ENCODE results near the gene NAV1.

The NAV1 gene

DNA sequence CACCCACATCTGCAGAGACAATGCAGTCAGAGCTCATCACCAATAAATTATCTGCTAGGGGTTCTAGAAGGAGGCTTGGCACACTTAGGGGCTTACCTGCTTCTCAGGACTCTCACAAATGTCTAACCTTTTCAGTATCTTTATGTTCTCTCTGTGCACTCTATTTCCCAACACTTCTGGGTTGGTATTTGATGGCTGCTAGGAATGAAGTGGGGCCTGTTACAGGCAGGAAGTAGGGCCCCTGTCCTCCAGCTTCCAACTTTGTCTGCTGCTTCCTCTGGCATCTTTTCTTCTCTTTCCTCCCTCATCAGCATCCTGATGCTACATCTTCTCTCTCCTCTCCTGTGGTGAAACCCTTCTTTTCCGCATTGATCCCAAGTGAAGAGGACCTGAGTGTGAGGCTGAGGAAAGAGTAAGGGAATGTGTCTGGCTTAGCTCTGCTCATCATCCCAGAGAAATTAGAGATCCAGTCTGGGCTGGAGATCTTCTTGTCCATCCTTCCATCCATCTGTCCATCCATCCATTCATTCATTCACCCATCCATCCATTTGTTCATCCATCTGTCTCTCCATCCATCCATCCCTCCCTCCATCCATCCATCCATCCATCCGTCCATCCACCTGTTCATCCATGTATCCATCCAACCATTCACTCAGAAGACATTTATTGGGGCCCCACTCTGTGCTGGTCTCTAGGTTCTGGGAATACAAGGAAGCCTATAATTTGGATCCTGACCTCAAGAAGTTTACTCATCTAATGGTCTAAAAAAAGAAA, 29.1 kb upstream of the NAV1 start:
- DNase-seq (ENCODE audit: low read depth): no peak
- TF ChIP-seq, protein P1, sequence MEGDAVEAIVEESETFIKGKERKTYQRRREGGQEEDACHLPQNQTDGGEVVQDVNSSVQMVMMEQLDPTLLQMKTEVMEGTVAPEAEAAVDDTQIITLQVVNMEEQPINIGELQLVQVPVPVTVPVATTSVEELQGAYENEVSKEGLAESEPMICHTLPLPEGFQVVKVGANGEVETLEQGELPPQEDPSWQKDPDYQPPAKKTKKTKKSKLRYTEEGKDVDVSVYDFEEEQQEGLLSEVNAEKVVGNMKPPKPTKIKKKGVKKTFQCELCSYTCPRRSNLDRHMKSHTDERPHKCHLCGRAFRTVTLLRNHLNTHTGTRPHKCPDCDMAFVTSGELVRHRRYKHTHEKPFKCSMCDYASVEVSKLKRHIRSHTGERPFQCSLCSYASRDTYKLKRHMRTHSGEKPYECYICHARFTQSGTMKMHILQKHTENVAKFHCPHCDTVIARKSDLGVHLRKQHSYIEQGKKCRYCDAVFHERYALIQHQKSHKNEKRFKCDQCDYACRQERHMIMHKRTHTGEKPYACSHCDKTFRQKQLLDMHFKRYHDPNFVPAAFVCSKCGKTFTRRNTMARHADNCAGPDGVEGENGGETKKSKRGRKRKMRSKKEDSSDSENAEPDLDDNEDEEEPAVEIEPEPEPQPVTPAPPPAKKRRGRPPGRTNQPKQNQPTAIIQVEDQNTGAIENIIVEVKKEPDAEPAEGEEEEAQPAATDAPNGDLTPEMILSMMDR (conservative IDR thresholded peaks at IDR 0.05; ENCODE audit: low read length): no peak
- no peak overlapping the region for H3K4me3 ChIP-seq (ENCODE audit: low read length)

DNA sequence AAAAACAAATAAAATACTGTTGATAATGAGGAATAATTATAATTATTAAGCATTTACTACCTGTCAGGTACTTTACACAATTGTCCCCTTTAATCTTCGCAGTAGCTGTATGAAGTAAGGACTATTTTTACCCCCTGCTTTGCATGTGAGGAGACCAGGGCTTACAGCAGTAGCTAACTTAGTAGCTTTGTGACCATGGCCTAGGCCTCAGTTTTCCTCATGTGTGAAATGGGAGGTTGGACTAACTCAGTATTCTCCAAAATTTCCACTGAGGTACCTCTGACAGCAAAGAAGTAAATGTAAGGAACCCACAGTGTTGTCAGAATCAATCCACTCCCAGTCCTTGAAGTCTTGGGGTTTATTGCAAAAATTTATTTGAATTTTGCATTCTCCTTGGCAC, 28.2 kb upstream of the NAV1 start:
- H3K4me3 ChIP-seq (ENCODE audit: low read length): no peak overlapping the region
- TF ChIP-seq, protein P1 (conservative IDR thresholded peaks at IDR 0.05; ENCODE audit: low read length): no peak
- DNase-seq (ENCODE audit: low read depth): no peak

DNA sequence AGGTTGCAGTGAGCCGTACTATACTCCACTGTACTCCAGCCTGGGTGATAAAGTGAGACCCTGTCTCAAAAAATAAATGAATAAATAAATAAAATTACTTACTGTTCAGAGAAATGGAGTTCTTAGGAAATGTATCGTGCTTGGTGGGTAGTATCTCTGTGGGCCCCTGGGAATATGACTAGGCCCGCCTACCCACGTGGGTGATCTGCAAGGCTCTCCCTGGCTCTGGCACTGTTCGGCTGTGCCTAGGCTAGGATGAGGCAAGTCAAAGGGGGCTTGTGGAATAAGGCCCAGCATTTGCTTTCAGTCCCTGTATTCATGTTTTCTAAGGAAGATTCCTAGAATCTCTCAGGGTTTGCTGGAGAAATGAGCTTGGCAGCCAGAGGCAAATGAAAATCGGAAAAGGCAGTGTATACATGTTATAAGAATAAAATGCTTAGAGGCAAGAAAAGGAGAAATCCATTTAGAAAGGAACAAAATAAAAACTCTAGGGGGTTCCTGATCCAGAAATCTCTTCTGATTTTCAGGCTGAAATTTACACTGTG, 27.5 kb upstream of the NAV1 start:
- H3K4me3 ChIP-seq (ENCODE audit: low read length): no peak overlapping the region
- DNase-seq (ENCODE audit: low read depth): no peak
- TF ChIP-seq, protein P1 (conservative IDR thresholded peaks at IDR 0.05; ENCODE audit: low read length): no peak

DNA sequence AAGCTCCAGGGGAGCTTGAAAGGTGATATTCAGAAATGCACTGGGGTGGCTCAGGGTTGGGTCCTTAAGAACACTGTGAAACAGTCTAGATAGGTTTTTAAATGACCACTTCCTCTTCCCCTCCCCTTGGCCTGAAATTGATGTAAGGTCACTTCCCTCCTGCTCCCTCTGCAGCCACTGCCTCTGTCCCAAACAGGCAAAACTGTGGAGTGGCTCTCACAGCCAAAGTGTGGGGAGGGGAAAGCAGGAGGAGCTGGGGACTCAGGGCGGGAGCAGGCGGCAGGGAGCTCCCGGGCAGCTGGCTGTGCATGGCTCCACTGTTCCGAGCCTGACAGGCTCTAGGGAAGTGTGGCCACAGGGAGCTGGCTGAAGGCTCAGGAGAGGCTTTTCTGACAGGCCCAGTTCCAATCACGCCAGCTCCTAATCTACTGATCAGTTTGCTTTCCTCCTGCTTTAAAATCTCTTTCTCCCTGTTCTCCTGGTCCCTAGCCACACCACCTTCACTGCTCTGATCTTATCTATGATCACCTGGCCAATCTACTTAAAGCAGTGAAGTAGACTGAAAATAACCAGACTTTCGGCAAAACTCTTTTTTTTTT, 26.9 kb upstream of the NAV1 start:
- no peak for DNase-seq (ENCODE audit: low read depth)
- no peak overlapping the region for H3K4me3 ChIP-seq (ENCODE audit: low read length)
- TF ChIP-seq, protein P1 (conservative IDR thresholded peaks at IDR 0.05; ENCODE audit: low read length): no peak

DNA sequence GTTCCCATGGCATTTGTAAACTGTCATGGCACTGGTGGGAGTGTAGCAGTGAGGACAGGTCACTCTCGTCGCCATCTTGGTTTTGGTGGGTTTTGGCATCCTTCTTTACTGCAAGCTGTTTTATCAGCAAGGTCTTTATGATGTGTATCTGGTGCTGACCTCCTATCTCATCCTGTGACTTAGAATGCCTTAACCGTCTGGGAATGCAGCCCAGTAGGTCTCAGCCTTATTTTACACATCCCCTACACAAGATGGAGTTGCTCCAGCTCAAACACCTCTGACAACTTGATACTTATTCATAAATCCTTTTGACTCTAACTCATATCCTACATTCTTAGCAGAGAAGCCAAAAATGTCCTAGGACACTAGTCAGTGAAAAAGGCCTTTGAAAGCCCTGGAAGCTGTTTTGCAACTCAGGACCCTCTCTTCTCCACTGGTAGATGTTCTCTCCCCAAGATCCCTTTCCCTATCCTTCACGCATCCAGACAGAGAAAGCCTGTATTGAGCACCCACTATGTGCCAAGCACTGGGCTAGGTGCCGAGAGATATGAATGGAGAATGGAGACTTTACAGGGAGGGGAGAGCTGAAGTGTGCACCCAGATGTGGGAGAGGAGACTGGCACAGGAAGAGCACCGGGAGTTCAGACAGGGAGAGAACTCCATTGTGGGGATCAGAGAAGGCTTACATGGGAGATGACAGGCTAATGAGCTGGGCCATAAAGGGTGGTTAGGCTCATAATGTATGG, 25.3 kb upstream of the NAV1 start:
- no peak for DNase-seq (ENCODE audit: low read depth)
- H3K4me3 ChIP-seq (ENCODE audit: low read length): no peak overlapping the region
- TF ChIP-seq, protein P1 (conservative IDR thresholded peaks at IDR 0.05; ENCODE audit: low read length): no peak

DNA sequence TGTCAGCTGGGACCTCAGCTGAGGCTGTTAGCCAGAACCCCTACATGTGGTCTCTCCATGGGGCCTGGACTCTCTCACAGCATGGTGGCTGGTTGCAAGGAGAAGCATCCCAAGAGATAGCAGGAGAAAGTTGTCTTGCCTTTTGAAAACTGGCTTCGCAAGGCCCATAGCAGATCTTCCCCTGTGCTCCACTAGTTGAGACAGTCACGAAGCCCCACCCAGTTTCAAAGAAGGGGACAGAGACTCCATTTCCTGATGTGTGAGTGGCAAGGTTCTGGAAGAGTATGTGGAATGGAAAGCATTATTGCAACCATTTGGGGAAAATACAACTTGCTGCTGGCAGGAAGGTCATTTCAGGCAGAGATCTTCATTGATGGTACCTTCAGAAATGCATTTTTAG, 24.5 kb upstream of the NAV1 start:
- TF ChIP-seq, protein P1 (conservative IDR thresholded peaks at IDR 0.05; ENCODE audit: low read length): no peak
- H3K4me3 ChIP-seq (ENCODE audit: low read length): no peak overlapping the region
- no peak for DNase-seq (ENCODE audit: low read depth)
